Epithelial cell of esophagus (primary cell): Measurements from ENCODE around the gene PJA2.
"Not testable (repeated sequence)": the region's sequence is repeated elsewhere in the genome, so short reads cannot be mapped to it uniquely, and the experiment has no call there.

Experiments
- DNase-seq: peaks from one replicate; pipeline ENCODE4 v3.0.0; 2010; ENCODE audit warnings: low read depth
- H3K4me3 ChIP-seq: 2 replicates; pipeline ENCODE4 v1.5.1; 2011; ENCODE audit warnings: mild to moderate bottlenecking, low read length, control low read depth
- CTCF ChIP-seq: IDR thresholded peaks from 2 replicates; pipeline ENCODE4 v1.5.1; 2011; ENCODE audit warnings: low read depth, mild to moderate bottlenecking, low read length, control low read depth, inconsistent platforms; ENCODE audit not compliant: insufficient read depth; ENCODE audit errors: missing control alignments

PJA2 gene

DNA sequence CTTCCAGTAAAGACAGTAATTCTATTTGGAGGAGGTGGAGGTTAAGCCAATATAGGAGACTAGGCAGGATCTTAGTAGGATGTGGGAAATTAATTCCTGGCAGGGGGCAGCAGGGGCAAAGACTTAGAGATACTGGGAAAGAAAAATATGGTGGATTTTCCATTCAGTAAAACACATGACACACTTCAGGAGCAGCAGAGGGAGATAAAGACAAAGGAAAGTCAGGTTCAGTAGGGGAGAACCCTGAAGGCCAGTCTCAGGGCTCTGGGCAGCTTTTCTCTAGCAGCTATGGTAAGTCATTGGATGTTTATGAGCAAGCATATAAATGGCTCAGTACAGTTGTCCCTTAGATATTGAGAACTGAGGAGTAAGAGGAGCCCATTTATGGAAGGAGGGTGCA lies 105.5 kb downstream of the PJA2 start:
- TF ChIP-seq CTCF = no peak
- no peak overlapping the region for H3K4me3 ChIP-seq
- DNase-seq = no peak

- DNase-seq = no peak
- H3K4me3 ChIP-seq = no peak overlapping the region
- no peak for TF ChIP-seq CTCF
Measured at GRCh38 chr5:109300367-109300766, 109.4 kb downstream of the PJA2 start.

DNA sequence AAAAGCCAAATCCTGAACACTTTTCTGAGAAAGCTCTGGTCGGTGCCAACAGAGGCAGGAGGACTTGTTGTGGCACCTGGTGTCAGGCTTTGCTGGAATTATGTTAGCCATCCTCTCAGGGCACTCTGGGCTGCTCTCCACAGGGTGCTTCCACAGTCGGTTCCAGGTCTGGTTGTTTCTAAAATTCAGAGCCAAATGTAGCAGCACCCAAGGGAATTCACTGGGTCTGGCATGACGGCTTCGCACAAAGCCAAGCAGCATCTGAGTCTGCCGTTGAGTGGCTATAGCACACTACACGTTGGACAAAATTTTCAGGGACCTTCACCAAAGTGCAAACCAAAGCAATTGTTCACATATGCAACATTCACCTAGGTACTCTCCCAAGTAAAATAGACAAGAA lies 110.2 kb downstream of the PJA2 start:
- no peak overlapping the region for H3K4me3 ChIP-seq
- no peak for TF ChIP-seq CTCF
- no peak for DNase-seq

- no peak for DNase-seq
Measured at GRCh38 chr5:109298794-109299193, 111.0 kb downstream of the PJA2 start.

GRCh38 chr5:109297900-109298299 lies 111.9 kb downstream of the PJA2 start:
- no peak for TF ChIP-seq CTCF
- DNase-seq = no peak
- H3K4me3 ChIP-seq = no peak overlapping the region

More at GRCh38 chr5:109298794-109299193, 111.0 kb downstream of the PJA2 start:
- no peak for TF ChIP-seq CTCF
- no peak overlapping the region for H3K4me3 ChIP-seq

GRCh38 chr5:109291090-109291489 lies 118.7 kb downstream of the PJA2 start:
- no peak overlapping the region for H3K4me3 ChIP-seq
- no peak for TF ChIP-seq CTCF
- DNase-seq = no peak

DNA sequence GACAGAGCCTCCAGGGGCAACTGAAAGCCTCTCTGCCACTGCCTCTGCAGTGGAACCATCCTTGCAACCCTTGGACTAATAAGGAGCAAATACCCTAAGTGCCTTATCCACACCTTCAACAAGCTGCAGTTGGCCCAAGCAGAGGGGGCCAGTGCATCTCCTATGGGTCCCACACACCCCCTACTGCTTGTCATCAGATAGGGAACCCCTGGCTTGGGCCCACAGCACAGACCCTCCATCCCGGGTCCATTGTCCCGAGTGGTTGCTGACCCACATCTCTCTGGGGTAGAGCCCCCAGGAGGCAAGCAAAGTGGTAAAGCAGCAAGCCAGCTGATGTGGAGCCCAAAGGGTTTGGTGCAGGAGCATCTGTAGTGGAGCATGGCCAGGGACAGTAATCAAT lies 119.5 kb downstream of the PJA2 start:
- TF ChIP-seq CTCF = no peak
- no peak overlapping the region for H3K4me3 ChIP-seq
- no peak for DNase-seq

DNA sequence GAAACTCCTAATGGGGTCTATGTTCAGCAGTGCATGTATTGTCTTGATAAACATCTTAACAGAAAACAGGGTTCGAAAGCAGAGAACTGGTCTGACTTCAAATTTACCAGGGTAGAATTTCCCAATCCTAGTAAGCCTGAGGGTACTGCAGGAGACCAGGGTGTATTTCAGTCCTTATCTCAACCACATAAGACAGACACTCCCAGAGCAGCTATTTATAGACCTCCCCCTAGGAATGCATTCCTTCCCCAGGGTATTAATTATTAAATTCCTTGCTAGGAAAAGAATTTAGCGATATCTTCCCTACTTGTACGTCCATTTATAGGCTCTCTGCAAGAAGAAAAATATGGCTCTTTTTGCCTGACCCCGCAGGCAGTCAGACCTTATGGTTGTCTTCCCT lies 123.1 kb downstream of the PJA2 start:
- not testable (repeated sequence) for H3K4me3 ChIP-seq, DNase-seq
